GM23338 (cell line): ENCODE results near the gene RPS21. TPM values are rescaled to one million over a fixed set of nuclear protein-coding genes. Genes with fewer than 3 reads are reported as not detected.

ENCODE experiments used
- ATAC-seq: fragments of 200-7000 bp; cut with Tn5 transposase; 3 replicates; pipeline ENCODE4 v1.9.1; 2020
- DNase-seq: peaks from one replicate; pipeline ENCODE4 v3.0.0-alpha.2; 2015; ENCODE audit warnings: low spot score
- H2AFZ ChIP-seq: fragments of 200-600 bp; sonication (generic); 2 replicates; pipeline ENCODE4 v1.8.0; 2016; ENCODE audit warnings: antibody characterized with exemption, mild to moderate bottlenecking, moderate library complexity
- H3F3A ChIP-seq: fragments of 200-600 bp; sonication (generic); replicated peaks from 2 replicates; pipeline ENCODE4 v1.8.0; 2017; ENCODE audit warnings: antibody characterized with exemption, mixed run types, low read depth
- H3K27ac ChIP-seq: fragments of 200-600 bp; sonication (generic); 2 replicates; pipeline ENCODE4 v1.6.1; 2016; ENCODE audit warnings: low read depth
- H3K27me3 ChIP-seq: fragments of 200-600 bp; sonication (generic); 2 replicates; pipeline ENCODE4 v1.8.0; 2016; ENCODE audit warnings: mild to moderate bottlenecking, mixed run types, moderate library complexity; ENCODE audit not compliant: insufficient read depth
- H3K36me3 ChIP-seq: fragments of 200-600 bp; sonication (generic); 2 replicates; pipeline ENCODE4 v1.8.0; 2016; ENCODE audit warnings: mild to moderate bottlenecking; ENCODE audit not compliant: insufficient read depth
- H3K4me1 ChIP-seq: fragments of 200-600 bp; sonication (generic); 2 replicates; pipeline ENCODE4 v1.8.0; 2016; ENCODE audit warnings: mild to moderate bottlenecking, moderate library complexity; ENCODE audit not compliant: insufficient read depth
- H3K4me2 ChIP-seq: fragments of 200-600 bp; sonication (generic); 2 replicates; pipeline ENCODE4 v1.7.1; 2017; ENCODE audit warnings: mixed run types
- H3K4me3 ChIP-seq: fragments of 200-600 bp; sonication (generic); 2 replicates; pipeline ENCODE4 v1.6.1; 2016; ENCODE audit warnings: mixed run types
- H3K79me2 ChIP-seq: fragments of 200-600 bp; sonication (generic); replicated peaks from 2 replicates; pipeline ENCODE4 v1.8.0; 2017; ENCODE audit warnings: mild to moderate bottlenecking; ENCODE audit not compliant: insufficient read depth
- H3K9me2 ChIP-seq: fragments of 200-600 bp; sonication (generic); 2 replicates; pipeline ENCODE4 v1.8.0; 2017; ENCODE audit not compliant: insufficient read depth
- H4K20me1 ChIP-seq: fragments of 200-600 bp; sonication (generic); replicated peaks from 2 replicates; pipeline ENCODE4 v1.8.0; 2017; ENCODE audit warnings: mild to moderate bottlenecking; ENCODE audit not compliant: insufficient read depth
- H3K27ac Mint-ChIP-seq: 2 replicates; pipeline ENCODE4 v1.8.0; 2020; ENCODE audit warnings: inconsistent platforms, mild to moderate bottlenecking, moderate library complexity, mixed read lengths
- H3K27me3 Mint-ChIP-seq: 3 replicates; pipeline ENCODE4 v1.8.0; 2022; ENCODE audit warnings: low read depth, mild to moderate bottlenecking, moderate library complexity, mixed read lengths, inconsistent platforms; ENCODE audit not compliant: insufficient read depth, poor library complexity
- H3K36me3 Mint-ChIP-seq: 3 replicates; pipeline ENCODE4 v1.8.0; 2021; ENCODE audit warnings: low read depth, mild to moderate bottlenecking, inconsistent platforms, moderate library complexity, mixed read lengths
- H3K4me1 Mint-ChIP-seq: 3 replicates; pipeline ENCODE4 v1.8.0; 2020; ENCODE audit warnings: mild to moderate bottlenecking, inconsistent platforms, mixed read lengths
- H3K4me3 Mint-ChIP-seq: 3 replicates; pipeline ENCODE4 v1.8.0; 2021; ENCODE audit warnings: moderate library complexity, mild to moderate bottlenecking, inconsistent platforms, mixed read lengths
- H3K9me3 Mint-ChIP-seq: 3 replicates; pipeline ENCODE4 v1.8.0; 2020; ENCODE audit warnings: moderate library complexity, mild to moderate bottlenecking, inconsistent platforms, mixed read lengths
- CREB1 ChIP-seq: fragments of 250-450 bp; sonication (Bioruptor Pico); IDR thresholded peaks from 2 replicates; pipeline ENCODE4 v1.5.0; 2020; ENCODE audit warnings: low read depth, mild to moderate bottlenecking, moderate library complexity
- EZH2 ChIP-seq: fragments of 200-600 bp; sonication (generic); IDR thresholded peaks from one replicate; pipeline ENCODE4 v1.8.0; 2017; ENCODE audit warnings: antibody characterized with exemption, mild to moderate bottlenecking, low read depth; ENCODE audit not compliant: unreplicated experiment
- EZH2phosphoT487 ChIP-seq: fragments of 200-600 bp; sonication (generic); IDR thresholded peaks from one replicate; pipeline ENCODE4 v1.8.1; 2018; ENCODE audit warnings: antibody characterized with exemption; ENCODE audit not compliant: unreplicated experiment
- JUNB ChIP-seq: IDR thresholded peaks from one replicate; pipeline ENCODE4 v1.6.1; 2016; ENCODE audit warnings: antibody characterized with exemption; ENCODE audit not compliant: unreplicated experiment
- NANOG ChIP-seq: IDR thresholded peaks from 2 replicates; pipeline ENCODE4 v1.6.1; 2016; ENCODE audit warnings: antibody characterized with exemption, borderline replicate concordance
- POLR2AphosphoS5 ChIP-seq: IDR thresholded peaks from 2 replicates; pipeline ENCODE4 v1.6.1; 2016; ENCODE audit warnings: antibody characterized with exemption, low read depth
- STAT1 ChIP-seq: IDR thresholded peaks from one replicate; pipeline ENCODE4 v1.6.1; 2016; ENCODE audit warnings: antibody characterized with exemption; ENCODE audit not compliant: unreplicated experiment
- ZNF114 ChIP-seq: fragments of 250-450 bp; sonication (Bioruptor Pico); IDR thresholded peaks from 2 replicates; pipeline ENCODE4 v1.5.0; 2020; ENCODE audit warnings: mild to moderate bottlenecking, moderate library complexity
- ZNF331 ChIP-seq: fragments of 250-450 bp; sonication (Bioruptor Pico); IDR thresholded peaks from 2 replicates; pipeline ENCODE4 v1.5.0; 2020; ENCODE audit warnings: low read depth, mild to moderate bottlenecking, moderate library complexity
- polyA plus RNA-seq: library from polyadenylated mRNA; unstranded; fragments of >200 nt; fragmentation: Nextera tagmentation; extraction: Ambion mirVana; gene quantifications from 2 replicates; pipeline ENCODE4 v1.2.1, GENCODE V29; 2016
- total RNA-seq: library from RNA; depleted of rRNA; stranded (reverse); fragments of >200 nt; shearing (Covaris generic); gene quantifications from 2 replicates; pipeline ENCODE4 v1.2.3, GENCODE V29; 2014
- TF ChIP-seq, protein P1 (sequence below): fragments of 250-450 bp; sonication (Bioruptor Pico); IDR thresholded peaks from 2 replicates; pipeline ENCODE4 v1.5.0; 2020; ENCODE audit warnings: mild to moderate bottlenecking, moderate library complexity
- TF ChIP-seq, protein P2 (sequence below), 2 experiments: fragments of 200-600 bp in 1 of 2; sonication (generic) in 1 of 2; conservative IDR thresholded peaks; 2 replicates each; pipeline versions ENCODE4 v1.5.1 to v1.6.1; 2016 to 2017; ENCODE audit warnings: antibody characterized with exemption in 2 of 2, low read depth in 2 of 2, mild to moderate bottlenecking in 2 of 2, moderate library complexity in 1 of 2
- TF ChIP-seq, protein P3 (sequence below): IDR thresholded peaks from 2 replicates; pipeline ENCODE4 v1.6.1; 2016; ENCODE audit warnings: antibody characterized with exemption
- TF ChIP-seq, protein P4 (sequence below): IDR thresholded peaks from one replicate; pipeline ENCODE4 v1.6.1; 2018; ENCODE audit warnings: antibody characterized with exemption; ENCODE audit not compliant: unreplicated experiment

RPS21 gene
- total and polyA plus RNA-seq, 2 experiments from 2014 or later = 759 to 2,298 TPM

DNA sequence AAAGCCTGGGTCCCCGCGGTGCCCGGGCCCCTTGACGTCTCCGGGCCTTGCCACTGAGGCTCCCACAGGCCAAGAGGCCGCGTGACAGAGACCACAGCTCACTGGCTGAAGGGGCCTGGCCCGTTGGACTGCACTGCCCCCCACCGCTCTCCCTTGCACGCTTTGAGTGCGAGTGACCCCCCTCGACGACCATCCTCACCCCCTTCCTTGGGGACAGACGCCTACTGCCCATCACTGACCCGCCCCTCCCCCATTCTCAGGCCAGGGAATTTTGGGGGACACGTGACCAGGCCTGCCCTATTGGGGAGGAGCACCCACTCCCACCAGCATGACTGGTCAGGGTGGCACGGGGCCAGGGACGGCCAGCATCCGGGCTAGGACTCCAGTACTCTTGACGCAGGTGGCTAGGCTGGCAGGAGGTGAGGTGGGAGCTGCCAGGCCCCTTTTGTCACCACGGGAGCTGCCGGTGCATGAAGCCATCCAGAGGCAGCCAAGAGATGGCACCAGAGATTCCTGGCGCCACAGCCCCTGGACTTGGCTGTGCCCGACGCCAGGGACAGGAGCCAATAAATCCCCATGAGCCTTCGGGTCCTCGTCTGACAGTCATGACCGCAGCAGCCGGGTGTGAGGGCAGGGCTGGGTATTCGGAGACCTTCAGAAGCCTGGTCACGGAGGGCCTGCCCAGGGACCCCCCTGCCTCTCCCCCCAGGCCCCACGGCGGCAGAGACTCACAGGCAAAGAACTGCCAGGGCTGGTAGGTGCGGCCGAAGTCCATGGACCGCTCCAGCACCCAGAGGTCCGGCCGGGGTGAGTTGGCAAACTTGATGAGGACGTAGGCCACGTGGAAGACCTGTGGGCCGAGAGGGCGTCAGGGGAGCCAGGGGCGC is 34.3 kb upstream of the RPS21 start:
- Histone ChIP-seq H4K20me1 (peaks cover 12% of the 10 kb centered on the region), H3K36me3 (peaks cover 9% of the 10 kb centered on the region), H3F3A (peaks cover 16% of the 10 kb centered on the region), H3K27ac (no peak overlapping the region), H3K4me2 (no peak overlapping the region), H3K4me3 (no peak overlapping the region), H3K4me1 (peaks cover 22% of the 10 kb centered on the region), H3K9me2 (no peaks in the 10 kb centered on the region), H2AFZ (no peak overlapping the region), H3K79me2 (peaks cover 40% of the 10 kb centered on the region), H3K27me3 (no peaks in the 10 kb centered on the region)
- no peak for ATAC-seq
- Mint-ChIP-seq H3K27me3 (peaks cover 11% of the 10 kb centered on the region), H3K9me3 (peaks cover 24% of the 10 kb centered on the region), H3K4me3 (no peak overlapping the region), H3K27ac (no peak overlapping the region; the same call in 1 of the 2 replicates), H3K36me3 (peaks cover 40% of the 10 kb centered on the region), H3K4me1 (peaks cover 12% of the 10 kb centered on the region)
- no peak for TF ChIP-seq ZNF114
- no peak for TF ChIP-seq EZH2phosphoT487
- no peak for TF ChIP-seq CREB1 (CRISPR knock-in tag)
- no peak for TF ChIP-seq STAT1
- no peak for TF ChIP-seq EZH2
- TF ChIP-seq, protein P1, sequence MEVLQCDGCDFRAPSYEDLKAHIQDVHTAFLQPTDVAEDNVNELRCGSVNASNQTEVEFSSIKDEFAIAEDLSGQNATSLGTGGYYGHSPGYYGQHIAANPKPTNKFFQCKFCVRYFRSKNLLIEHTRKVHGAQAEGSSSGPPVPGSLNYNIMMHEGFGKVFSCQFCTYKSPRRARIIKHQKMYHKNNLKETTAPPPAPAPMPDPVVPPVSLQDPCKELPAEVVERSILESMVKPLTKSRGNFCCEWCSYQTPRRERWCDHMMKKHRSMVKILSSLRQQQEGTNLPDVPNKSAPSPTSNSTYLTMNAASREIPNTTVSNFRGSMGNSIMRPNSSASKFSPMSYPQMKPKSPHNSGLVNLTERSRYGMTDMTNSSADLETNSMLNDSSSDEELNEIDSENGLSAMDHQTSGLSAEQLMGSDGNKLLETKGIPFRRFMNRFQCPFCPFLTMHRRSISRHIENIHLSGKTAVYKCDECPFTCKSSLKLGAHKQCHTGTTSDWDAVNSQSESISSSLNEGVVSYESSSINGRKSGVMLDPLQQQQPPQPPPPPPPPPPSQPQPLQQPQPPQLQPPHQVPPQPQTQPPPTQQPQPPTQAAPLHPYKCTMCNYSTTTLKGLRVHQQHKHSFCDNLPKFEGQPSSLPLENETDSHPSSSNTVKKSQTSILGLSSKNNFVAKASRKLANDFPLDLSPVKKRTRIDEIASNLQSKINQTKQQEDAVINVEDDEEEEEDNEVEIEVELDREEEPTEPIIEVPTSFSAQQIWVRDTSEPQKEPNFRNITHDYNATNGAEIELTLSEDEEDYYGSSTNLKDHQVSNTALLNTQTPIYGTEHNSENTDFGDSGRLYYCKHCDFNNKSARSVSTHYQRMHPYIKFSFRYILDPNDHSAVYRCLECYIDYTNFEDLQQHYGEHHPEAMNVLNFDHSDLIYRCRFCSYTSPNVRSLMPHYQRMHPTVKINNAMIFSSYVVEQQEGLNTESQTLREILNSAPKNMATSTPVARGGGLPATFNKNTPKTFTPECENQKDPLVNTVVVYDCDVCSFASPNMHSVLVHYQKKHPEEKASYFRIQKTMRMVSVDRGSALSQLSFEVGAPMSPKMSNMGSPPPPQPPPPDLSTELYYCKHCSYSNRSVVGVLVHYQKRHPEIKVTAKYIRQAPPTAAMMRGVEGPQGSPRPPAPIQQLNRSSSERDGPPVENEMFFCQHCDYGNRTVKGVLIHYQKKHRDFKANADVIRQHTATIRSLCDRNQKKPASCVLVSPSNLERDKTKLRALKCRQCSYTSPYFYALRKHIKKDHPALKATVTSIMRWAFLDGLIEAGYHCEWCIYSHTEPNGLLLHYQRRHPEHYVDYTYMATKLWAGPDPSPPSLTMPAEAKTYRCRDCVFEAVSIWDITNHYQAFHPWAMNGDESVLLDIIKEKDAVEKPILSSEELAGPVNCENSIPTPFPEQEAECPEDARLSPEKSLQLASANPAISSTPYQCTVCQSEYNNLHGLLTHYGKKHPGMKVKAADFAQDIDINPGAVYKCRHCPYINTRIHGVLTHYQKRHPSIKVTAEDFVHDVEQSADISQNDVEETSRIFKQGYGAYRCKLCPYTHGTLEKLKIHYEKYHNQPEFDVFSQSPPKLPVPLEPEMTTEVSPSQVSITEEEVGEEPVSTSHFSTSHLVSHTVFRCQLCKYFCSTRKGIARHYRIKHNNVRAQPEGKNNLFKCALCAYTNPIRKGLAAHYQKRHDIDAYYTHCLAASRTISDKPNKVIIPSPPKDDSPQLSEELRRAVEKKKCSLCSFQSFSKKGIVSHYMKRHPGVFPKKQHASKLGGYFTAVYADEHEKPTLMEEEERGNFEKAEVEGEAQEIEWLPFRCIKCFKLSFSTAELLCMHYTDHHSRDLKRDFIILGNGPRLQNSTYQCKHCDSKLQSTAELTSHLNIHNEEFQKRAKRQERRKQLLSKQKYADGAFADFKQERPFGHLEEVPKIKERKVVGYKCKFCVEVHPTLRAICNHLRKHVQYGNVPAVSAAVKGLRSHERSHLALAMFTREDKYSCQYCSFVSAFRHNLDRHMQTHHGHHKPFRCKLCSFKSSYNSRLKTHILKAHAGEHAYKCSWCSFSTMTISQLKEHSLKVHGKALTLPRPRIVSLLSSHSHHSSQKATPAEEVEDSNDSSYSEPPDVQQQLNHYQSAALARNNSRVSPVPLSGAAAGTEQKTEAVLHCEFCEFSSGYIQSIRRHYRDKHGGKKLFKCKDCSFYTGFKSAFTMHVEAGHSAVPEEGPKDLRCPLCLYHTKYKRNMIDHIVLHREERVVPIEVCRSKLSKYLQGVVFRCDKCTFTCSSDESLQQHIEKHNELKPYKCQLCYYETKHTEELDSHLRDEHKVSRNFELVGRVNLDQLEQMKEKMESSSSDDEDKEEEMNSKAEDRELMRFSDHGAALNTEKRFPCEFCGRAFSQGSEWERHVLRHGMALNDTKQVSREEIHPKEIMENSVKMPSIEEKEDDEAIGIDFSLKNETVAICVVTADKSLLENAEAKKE (CRISPR knock-in tag) = no peak
- TF ChIP-seq JUNB = no peak
- TF ChIP-seq, protein P2, sequence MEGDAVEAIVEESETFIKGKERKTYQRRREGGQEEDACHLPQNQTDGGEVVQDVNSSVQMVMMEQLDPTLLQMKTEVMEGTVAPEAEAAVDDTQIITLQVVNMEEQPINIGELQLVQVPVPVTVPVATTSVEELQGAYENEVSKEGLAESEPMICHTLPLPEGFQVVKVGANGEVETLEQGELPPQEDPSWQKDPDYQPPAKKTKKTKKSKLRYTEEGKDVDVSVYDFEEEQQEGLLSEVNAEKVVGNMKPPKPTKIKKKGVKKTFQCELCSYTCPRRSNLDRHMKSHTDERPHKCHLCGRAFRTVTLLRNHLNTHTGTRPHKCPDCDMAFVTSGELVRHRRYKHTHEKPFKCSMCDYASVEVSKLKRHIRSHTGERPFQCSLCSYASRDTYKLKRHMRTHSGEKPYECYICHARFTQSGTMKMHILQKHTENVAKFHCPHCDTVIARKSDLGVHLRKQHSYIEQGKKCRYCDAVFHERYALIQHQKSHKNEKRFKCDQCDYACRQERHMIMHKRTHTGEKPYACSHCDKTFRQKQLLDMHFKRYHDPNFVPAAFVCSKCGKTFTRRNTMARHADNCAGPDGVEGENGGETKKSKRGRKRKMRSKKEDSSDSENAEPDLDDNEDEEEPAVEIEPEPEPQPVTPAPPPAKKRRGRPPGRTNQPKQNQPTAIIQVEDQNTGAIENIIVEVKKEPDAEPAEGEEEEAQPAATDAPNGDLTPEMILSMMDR (conservative IDR thresholded peaks at IDR 0.05; ENCODE audit: low read depth in 2 of 2) = no peak
- TF ChIP-seq ZNF331 (CRISPR knock-in tag) = no peak
- TF ChIP-seq, protein P3, sequence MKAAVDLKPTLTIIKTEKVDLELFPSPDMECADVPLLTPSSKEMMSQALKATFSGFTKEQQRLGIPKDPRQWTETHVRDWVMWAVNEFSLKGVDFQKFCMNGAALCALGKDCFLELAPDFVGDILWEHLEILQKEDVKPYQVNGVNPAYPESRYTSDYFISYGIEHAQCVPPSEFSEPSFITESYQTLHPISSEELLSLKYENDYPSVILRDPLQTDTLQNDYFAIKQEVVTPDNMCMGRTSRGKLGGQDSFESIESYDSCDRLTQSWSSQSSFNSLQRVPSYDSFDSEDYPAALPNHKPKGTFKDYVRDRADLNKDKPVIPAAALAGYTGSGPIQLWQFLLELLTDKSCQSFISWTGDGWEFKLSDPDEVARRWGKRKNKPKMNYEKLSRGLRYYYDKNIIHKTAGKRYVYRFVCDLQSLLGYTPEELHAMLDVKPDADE = no peak
- TF ChIP-seq NANOG = no peak
- no peak for TF ChIP-seq POLR2AphosphoS5
- TF ChIP-seq, protein P4, sequence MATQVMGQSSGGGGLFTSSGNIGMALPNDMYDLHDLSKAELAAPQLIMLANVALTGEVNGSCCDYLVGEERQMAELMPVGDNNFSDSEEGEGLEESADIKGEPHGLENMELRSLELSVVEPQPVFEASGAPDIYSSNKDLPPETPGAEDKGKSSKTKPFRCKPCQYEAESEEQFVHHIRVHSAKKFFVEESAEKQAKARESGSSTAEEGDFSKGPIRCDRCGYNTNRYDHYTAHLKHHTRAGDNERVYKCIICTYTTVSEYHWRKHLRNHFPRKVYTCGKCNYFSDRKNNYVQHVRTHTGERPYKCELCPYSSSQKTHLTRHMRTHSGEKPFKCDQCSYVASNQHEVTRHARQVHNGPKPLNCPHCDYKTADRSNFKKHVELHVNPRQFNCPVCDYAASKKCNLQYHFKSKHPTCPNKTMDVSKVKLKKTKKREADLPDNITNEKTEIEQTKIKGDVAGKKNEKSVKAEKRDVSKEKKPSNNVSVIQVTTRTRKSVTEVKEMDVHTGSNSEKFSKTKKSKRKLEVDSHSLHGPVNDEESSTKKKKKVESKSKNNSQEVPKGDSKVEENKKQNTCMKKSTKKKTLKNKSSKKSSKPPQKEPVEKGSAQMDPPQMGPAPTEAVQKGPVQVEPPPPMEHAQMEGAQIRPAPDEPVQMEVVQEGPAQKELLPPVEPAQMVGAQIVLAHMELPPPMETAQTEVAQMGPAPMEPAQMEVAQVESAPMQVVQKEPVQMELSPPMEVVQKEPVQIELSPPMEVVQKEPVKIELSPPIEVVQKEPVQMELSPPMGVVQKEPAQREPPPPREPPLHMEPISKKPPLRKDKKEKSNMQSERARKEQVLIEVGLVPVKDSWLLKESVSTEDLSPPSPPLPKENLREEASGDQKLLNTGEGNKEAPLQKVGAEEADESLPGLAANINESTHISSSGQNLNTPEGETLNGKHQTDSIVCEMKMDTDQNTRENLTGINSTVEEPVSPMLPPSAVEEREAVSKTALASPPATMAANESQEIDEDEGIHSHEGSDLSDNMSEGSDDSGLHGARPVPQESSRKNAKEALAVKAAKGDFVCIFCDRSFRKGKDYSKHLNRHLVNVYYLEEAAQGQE = no peak
- DNase-seq = no peak
